ENCODE measurements around the gene RNF144A.
A peak's percentile ranks its signal among the peaks of the same experiment; 100 is the strongest.

RNF144A gene

DNA sequence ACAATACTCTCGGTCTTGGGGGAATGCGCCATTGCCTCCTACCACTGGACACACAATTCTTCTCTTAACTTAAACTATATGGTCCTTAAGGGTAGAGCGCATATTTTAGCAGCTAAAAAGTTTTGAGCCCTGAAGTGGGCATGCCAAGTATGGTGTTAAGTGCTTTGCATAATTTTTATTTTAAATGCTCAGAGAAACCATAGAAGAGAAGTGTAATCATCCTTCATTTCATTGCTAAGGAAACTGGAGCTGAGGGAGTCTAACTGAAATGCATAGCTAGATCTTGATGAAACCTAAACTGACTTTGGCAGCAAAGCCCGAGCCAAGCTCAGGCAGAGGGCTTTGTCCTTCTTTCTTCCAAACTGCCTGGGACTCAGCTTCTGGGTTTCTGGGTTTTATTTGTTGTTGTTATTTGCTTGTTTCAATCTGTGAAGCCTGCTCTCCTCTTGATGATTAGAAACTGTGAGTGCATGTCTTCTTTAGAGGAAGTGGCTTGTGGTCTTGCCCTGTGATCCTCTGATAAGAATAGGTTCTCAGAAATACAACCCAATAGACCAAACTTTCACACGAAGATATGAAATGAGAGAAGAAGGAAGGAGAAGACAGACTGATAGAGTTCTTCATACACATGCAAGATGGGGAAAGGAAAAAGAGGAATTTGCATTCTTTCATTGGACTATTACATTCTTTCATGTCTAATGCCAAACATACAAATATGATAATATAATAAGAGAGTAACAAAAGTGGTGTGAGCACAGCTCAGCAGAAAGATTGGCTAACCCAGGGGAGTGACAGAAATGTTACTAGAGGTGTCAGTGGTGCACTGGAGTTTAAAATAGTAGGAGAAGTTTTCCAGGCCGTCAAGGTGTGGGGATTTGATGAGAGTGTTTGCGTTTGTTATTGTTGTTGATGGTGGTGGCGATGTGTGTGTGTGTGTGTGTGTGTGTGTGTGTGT lies 7.5 kb upstream of the RNF144A start:
- peak; percentile 52 to 54 for DNase-seq

- no peak for DNase-seq
These were observed 5.5 kb upstream of the RNF144A start for GRCh38 chr2:6911721-6912120.

- peak; percentile 61 to 68 for DNase-seq
These were observed 3.6 kb upstream of the RNF144A start for GRCh38 chr2:6913415-6914157.

- peak; percentile 48 to 55 for DNase-seq
These were observed 2.4 kb upstream of the RNF144A start for GRCh38 chr2:6914828-6915227.

DNA sequence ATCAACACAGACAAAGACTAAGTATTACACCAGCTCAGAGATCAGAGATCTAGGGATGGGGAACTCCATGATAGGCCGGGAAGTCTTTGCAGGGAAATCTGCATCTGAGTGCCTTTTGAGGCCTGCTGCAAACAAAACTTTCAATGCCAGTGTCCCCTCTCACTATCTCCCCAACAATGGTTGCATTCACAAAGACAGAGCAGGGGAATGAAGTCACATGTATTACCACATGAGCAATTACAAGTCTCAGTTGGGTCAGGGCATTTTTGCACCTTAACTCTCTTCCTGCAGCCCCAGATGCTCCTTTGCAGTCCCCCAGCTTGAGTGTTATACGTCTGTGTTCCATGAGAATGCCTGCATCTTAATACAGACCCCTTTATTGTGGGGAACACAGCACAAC lies 1.8 kb upstream of the RNF144A start:
- no peak for DNase-seq

GRCh38 chr2:6916224-6916623 lies 988 bp upstream of the RNF144A start:
- DNase-seq: no peak

- DNase-seq: no peak
These were observed 509 bp upstream of the RNF144A start for GRCh38 chr2:6916736-6917070.

- peak in 1 of 2 experiments; percentile 49 for DNase-seq
These were observed 679 bp downstream of the RNF144A start for GRCh38 chr2:6917761-6918421.

DNA sequence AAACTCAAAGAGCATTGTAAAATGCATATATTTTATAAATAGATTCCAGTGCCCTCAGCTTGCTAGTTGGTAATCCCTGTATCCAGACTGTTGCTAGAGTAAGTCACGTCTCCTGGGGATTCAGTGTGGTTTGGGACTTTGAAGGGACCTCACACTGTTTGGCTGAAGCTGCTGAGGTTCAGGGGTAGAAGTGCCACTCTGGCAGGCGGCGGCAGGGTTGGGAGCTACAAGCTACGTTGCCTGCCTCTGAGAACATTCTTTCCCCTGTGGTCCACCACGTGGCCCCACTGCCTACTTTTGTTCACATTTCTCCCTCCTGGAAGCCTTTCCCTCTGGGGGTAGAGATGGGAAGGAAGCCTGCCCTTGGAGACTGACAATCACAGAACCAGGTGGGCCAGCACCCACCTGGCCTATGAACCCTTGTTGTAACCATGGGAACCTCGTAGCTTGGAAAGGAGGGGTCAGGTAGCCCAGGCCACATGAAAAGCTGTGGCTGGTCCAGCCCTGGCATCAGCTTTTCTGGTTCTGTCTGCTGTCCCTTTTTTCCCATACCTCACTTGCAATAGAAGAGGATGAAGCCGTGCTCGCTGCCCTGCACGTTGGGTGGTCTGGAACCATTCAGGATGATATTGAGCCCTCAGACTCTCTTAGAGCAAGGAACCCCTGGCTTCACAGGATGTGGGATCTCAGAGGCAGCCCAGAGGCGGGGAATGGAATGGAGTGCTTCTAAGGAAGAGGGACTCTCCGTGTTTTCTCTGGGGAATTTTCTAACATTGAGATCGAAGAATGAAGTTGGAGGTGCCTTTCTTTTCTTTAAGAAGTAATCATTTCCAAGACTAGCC lies 2.9 kb downstream of the RNF144A start:
- no peak for DNase-seq

DNA sequence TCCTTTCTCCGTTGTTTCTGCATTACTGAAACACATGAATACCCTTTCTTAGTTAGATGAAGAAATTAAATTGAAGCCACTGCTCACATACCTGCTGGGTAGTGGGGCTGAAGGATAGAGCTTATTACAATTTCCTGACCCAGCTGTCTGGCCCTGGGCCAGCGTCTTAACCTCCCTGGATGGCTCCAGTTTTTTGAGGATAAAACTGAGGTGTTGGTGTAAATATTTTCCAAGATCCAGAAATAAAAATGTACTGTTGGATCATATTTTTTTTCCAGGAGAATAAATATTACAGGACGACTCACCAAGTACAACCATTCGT lies 3.5 kb downstream of the RNF144A start:
- no peak for DNase-seq

DNA sequence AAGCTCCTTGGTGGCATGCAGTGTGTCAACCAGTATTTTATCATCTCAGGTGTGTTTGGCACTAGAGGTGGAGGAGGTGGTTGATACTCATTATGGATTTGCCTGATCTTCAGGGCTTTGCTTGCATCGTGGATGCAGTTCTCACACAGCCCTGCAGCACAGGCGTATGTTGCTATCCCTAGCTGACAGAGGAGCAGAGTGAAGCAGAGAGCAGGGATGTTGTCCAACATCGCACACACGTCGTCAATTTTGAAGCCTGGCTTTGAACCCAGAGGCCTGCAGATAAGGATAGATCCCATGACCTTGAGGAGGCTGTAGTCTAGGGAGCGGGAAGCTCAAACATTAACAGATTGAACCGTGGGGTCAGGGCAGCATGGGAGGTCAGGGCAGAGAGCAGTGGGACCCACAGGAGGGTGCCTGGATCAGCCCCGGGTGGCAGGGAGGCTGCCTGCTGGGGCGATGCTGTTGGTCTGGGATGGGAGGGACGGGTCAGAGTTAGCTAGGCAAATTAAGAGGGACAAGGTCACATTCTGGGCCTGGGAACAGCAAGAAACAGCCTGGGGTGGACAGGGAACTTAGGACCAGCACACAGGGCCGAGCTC lies 4.2 kb downstream of the RNF144A start:
- no peak for DNase-seq

- no peak for DNase-seq
These were observed 5.0 kb downstream of the RNF144A start for GRCh38 chr2:6922201-6922656.

- DNase-seq: peak in 1 of 2 experiments; percentile 8
These were observed 6.1 kb downstream of the RNF144A start for GRCh38 chr2:6923319-6923718.

GRCh38 chr2:6924101-6924923 lies 7.1 kb downstream of the RNF144A start:
- peak; percentile 12 to 16 for DNase-seq

DNA sequence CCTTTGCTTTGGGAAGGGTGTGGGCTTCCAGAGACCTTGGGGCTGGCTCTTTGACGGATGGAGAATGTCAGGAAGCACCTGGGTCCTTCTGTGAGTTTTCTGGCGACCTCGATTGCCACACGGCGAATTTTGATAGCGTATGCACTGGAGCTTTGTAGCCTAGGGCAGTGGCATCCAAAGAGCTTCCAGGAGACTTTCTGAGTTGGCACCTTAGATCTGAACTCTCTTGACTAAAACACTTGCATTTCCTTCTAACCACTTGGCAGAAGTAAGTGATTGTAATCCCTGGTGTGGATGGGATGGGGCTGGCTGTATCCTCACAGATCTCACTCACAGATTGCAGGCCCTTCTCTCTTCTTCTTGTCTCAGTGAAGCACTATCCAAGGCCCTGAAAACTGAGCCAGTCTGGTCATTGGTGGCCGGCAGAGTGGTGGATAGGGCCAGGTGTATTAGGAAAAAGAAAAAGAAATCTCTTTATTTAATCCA lies 7.8 kb downstream of the RNF144A start:
- peak in 1 of 2 experiments; percentile 7 for DNase-seq

- peak in 1 of 2 experiments; percentile 14 for DNase-seq
These were observed 9.0 kb downstream of the RNF144A start for GRCh38 chr2:6926071-6926732.

DNA sequence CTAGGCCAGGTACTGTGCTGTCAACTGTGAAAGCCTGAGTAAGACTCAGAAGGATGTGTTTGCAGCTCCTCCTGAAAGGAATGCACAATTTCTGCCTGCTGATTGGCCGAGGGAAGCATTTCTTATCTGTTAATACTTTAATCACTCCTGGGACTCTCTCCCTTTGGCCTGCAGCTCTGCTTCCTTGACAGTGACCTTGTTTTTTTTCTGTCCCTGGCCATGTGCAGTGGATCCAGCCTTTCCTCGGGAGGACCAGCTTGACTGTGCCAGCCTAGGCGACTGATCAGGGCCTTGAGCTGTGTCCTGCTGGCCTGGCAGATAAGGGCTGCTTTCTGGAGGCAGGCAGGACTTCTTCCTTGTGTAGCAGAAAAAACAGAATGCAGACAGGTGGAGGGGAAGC lies 10.0 kb downstream of the RNF144A start:
- peak in 1 of 2 experiments; percentile 14 for DNase-seq

- DNase-seq: peak in 1 of 2 experiments; percentile 10
These were observed 10.5 kb downstream of the RNF144A start for GRCh38 chr2:6927753-6928152.

DNA sequence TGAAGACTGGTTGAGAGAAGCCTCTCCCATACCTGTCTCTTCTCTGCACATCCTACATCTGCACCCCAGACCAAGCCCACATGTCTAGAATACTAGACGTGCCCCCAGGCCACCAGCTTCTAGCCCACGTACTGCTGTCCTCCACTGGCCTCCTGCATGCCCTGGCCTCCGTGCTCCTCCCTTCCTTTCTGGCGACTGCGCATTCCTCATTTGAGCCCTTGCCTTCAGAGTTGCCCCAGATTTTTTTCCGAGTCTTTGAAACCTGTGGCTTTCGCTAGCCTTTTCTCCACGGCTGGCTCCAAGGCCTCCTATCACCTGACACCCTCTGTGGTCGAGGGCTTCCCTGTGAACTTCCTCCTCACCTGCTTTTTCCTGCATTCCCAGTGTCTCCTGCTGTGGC lies 11.2 kb downstream of the RNF144A start:
- DNase-seq: peak in 1 of 2 experiments; percentile 13

DNA sequence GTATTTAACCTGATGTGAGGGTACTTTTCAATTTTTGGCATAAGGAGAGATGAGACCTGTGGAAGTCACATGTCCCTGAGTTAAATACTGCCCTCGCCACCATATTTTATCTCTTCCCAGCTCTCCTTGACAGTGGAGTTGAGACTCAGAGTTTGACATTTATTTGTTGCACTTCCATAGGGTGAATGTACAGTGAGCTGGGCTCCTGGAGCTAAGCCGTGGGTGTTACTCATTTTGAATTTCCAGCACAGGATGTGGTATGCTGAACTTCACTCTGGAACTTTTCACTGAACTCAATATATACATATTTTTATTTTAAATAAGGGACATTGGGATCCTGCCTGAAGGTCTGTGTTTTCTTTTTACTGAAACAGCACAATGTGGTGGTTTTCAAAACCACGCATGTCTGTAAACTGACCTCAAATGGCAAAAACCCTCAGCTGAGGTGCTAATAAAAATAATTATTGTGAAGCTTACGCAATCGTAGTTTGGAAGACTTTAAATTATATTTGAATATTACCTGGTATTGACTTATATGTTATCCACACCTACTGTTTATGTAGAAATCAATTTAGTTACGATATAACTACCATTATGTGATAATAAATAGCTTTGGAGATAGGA lies 12.1 kb downstream of the RNF144A start:
- no peak for DNase-seq

Measured in activated T-cell treated with anti-CD3 and anti-CD28 coated beads, Interleukin-2, amount 50 U/mL, for 48 hours (primary cell).